Fibroblast of lung (primary cell): ENCODE measurements around the gene PIP4K2B.
"Not testable (repeated sequence)": the region's sequence is repeated elsewhere in the genome, so short reads cannot be mapped to it uniquely, and the experiment has no call there.

ENCODE experiments used
- CTCF ChIP-seq, 2 donors: IDR thresholded peaks in 1 of 2; conservative IDR thresholded peaks in 1 of 2; 1 replicate in 1 of 2; 2 replicates in 1 of 2; pipeline ENCODE4 v1.5.1; 2011 to 2012; ENCODE audit warnings: low read length in 2 of 2, control low read depth in 1 of 2, inconsistent platforms in 1 of 2, low read depth in 1 of 2, mild to moderate bottlenecking in 1 of 2
- EZH2 ChIP-seq: IDR thresholded peaks from 2 replicates; pipeline ENCODE4 v1.5.1; 2012; ENCODE audit warnings: low read length, control low read depth, mild to moderate bottlenecking; ENCODE audit errors: missing control alignments

- TF ChIP-seq CTCF (conservative IDR thresholded peaks at IDR 0.05 in 1 of 2, IDR thresholded peaks at IDR 0.05 in 1 of 2; ENCODE audit: low read depth in 1 of 2, low read length in 2 of 2); EZH2: not testable (repeated sequence)
Measured at GRCh38 chr17:38790148-38790707, 9.1 kb downstream of the PIP4K2B start.
